ENCODE data around the gene LARGE2.

The LARGE2 gene

DNA sequence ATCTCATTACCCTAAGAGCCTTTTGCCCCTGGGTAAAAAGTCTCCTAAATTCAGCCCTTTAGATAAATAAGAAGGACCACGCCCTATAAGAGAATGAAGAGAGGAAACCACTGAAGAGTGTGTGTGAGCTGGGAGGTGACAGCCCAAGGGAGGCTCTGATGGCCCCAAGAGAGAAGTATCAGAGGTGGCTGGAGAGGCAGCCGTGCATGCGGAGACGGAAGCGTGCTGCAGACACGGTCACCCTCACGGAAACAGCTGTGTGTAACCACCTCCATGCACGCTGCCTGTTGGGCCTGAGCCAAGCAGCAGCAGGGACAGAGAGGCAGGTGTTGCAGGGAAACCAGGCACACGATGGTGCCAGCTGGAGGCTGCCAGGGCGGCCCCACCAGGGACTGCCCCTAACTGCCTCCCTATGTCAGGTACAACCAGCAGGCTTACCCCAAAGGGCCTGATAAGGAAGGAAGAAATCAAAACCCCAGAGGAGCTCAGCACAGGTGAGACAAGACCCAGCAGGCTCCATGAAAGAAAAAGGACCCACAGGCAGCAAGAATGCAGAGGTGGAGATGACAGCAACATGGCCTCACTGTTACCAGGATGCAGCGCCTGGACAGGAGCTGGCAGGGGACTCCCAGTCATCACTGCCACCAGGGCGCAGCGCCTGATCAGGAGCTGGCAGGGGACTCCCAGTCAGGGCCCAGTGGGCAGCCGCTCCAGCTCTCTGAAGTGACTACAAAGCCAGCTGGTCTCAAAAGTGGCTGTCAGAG is 7.8 kb downstream of the LARGE2 start:
- DNase-seq (ENCODE audit: low spot score): peak; percentile 93

DNA sequence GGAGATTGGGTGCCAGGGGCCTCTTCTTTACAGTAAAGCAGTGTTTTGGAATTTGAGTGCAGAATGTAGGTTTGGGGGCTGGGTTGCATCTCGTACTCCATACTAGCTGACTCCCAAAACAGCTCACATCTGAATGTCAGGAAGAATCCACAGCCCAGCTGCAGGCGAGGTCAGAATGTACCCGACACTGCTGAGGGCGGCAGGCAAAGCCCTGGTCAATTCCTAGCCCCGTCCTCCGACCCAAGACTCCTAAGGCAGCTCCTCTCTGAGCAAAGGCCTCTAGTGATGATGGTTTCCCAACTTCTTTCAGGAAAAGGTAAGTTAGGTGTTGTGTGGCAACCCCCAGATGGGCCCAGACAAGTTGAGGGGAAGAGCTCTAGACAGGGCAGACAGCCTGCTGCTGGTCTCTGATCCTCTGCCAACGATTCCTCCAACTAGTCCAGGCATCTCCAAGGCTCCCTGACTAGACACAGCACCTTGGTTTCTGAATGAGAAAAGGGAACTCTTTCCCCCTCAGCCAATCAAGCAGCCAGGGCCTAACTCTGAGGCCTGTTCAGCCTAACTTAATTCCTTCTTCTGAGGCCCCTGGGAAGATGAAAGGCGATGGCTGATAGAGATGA is 8.6 kb downstream of the LARGE2 start:
- no peak for DNase-seq (ENCODE audit: low spot score)

- no peak for DNase-seq (ENCODE audit: low spot score)
Measured at GRCh38 chr11:45931739-45932138, 9.3 kb downstream of the LARGE2 start.

DNA sequence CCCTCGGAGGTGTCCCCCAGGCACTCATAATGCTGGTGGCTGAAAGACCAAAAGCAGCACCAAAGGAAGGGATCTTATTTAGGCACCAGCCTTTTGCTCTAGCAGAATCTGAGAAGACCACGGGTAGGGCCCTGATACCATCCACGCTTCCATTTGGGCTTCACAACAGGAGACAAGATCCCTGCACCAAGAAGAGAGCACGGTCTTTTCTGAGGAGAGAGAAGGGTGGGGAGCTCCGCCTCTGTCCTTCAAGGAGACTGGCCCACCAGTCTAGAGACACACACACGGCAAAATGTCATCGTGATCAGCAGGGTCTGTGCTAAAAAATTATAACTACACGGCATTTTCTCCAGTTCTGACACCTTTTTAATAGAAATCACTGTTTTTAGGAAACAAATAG is 9.8 kb downstream of the LARGE2 start:
- DNase-seq (ENCODE audit: low spot score): no peak

- peak; percentile 32 for DNase-seq (ENCODE audit: low spot score)
Measured at GRCh38 chr11:45933131-45933831, 10.8 kb downstream of the LARGE2 start.

DNA sequence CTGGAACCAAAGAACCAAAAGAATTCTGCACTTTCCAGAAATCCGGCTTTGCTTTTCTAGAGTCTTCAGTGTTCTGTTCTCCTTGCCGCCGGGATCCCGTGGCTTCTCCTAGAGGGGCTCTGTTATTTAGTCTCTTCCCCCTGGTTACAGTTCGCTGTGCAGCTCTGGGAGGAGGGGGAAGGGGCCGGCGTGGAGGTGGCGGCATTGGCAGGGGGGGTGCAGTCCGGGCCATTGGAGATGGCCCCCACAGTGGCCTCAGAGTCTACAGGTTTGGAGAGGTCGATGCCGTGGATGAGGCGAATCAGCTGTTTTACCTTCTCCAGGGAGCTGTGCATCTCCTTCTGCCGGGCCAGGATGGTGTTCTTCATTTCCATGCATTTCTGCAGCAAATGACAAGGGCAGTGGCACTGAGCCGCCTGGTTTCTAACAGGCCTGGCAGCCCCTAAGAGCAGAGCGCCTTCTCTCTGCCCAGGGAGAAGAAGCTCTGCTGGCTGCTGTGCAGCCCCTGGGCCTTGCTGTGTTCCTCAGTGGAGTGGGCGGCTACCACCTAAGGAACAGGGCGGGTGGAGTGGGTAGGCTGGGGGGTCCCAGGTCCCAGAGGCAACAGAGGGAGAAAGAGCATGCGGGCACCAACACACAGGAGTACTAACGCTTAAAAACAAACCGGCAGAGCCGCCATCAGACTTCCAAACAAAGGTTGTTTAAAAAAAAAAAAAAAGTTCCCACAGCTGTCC is 11.6 kb downstream of the LARGE2 start:
- no peak for DNase-seq (ENCODE audit: low spot score)

- DNase-seq (ENCODE audit: low spot score): no peak
Measured at GRCh38 chr11:45934580-45935318, 12.3 kb downstream of the LARGE2 start.

DNA sequence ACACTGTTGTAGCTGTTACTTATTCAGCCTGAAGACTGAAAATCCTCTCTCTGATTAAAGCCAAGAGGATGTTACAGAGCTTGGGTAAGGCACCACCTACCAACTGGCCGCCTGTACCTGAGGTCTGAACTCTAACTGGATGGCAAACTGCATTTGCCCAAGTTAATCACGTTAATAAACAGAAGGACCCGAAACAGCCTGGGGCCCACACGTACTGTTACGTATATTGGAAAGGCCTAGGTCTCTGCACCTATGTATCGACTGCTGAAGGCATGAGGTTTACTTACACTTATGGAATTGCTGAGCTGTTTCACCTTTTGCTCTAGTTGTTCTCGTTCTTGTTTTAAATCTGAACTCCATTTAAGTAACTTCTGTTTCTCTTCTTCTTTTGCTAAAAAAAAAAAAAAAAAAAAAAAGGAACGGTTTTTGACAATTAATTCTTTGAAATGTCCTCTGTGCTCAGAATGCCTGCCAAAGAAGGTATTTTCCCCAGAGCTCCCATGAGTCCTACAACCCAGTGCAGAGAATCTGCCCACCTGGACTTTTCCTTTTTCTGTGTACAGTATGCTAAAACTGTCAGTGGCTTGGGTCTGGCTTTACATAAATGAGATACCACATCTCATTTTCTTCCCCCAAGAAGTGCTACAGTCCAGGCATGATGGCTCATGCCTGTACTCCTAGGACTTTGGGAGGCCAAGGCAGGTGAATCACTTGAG is 13.1 kb downstream of the LARGE2 start:
- no peak for DNase-seq (ENCODE audit: low spot score)

GRCh38 chr11:45936511-45937054 is 14.1 kb downstream of the LARGE2 start:
- no peak for DNase-seq (ENCODE audit: low spot score)

GRCh38 chr11:45937916-45938315 is 15.5 kb downstream of the LARGE2 start:
- DNase-seq (ENCODE audit: low spot score): no peak

DNA sequence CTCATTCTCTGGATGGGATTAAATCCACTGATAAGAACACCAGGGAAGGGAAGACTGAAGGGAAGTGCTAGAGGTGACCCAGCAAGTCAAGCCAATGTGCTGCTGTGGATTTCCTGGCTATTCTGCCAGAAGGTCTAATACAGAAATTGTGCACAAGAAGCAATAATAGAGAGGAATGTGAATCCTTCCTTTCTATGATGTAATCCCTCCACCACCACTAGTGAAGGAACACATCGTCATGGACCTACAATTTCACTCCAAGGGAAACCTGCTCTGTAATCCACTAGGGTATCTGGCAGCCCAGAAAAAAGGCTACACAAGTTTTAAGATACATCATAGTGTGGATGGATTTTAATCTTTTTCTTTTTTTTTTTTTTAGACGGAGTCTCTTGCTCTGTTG is 17.4 kb downstream of the LARGE2 start:
- DNase-seq (ENCODE audit: low spot score): no peak

GRCh38 chr11:45941285-45941684 is 18.8 kb downstream of the LARGE2 start:
- DNase-seq (ENCODE audit: low spot score): no peak

GRCh38 chr11:45942381-45942780 is 19.9 kb downstream of the LARGE2 start:
- no peak for DNase-seq (ENCODE audit: low spot score)

DNA sequence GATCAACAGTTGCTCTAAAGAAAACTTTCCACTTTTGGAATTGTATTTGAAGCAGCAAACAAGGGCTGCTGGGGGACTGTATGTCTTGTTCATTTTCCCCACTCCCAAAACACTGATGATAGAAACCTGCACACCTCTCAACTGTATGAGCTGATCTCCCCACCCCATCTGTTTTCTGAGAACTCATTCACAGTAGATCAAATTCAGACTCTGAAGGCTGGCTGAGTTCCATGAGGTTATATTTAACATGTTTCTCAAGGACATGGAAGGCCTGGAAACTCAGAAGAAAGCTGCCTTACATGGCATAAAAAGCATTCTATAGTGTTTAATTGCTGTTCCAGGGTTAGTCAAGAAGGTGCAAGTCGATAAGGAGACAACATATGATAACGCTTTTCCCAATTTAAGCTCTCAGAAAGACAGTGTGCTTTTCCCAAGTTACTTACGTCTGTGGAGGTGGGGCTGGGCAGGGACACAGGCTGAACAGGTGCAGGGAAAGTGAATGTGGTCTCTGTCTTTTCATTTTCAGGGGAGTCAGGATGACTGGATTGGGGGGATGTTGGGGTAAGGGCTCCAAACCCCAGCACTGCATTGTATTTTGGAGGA is 23.0 kb downstream of the LARGE2 start:
- DNase-seq (ENCODE audit: low spot score): no peak

DNA sequence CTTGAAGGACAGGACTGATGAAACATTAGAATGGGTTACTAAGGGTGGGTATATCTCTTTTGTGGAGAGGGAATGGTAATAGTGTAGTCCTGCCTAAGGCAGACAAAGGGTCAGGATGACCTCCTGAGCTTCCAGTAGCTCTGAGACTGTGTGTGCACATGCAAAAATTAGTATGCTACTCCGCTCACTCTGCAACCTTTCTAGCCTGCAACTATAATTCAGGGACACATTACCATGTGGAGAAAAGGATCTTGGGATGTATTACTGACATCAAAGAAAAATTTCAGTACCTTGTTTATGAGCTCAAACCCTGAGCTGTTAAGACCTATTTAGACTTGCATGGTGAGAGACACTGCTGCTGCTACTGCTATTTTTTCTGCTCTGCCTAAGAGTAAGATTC is 25.4 kb downstream of the LARGE2 start:
- DNase-seq (ENCODE audit: low spot score): no peak

- DNase-seq (ENCODE audit: low spot score): no peak
Measured at GRCh38 chr11:45948356-45948755, 25.9 kb downstream of the LARGE2 start.

DNA sequence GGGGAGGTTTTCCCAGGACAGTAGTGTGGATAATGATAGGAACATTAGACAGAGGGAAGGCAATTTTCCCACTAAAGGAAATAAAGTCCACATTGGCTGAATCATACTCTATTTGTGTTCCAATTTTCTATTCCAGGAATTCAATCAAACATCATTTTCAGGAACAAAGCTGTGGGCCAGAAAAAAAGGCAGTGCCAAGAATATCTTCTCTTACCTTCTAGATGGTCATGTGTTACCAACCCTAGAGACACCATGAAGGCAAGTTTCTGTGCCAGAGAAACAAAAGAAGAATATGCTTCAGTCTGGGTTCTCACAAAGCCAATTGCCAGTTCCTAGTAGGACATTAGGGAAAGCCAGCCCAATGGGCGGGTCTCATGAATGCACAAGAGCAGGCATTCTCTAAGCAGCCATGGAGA is 27.5 kb downstream of the LARGE2 start:
- DNase-seq (ENCODE audit: low spot score): no peak

DNA sequence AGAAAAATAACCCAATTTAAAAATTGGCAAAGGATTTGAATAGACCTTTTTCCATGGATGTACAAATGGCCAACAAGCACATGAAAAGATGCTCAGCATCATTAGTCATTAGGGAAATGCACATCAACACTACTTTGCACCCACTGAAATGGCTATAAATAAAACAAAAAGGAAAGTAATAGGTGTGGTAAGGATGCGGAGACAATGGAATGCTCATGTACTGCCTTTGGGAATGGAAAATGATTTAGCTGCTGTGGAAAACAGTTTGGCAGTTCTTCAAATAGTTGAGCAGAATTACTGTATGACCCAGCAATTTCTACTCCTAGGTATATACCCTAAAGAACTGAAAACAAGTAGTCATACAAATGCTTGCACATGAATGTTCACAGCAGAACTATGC is 37.4 kb downstream of the LARGE2 start:
- no peak for DNase-seq (ENCODE audit: low spot score)

- DNase-seq (ENCODE audit: low spot score): no peak
Measured at GRCh38 chr11:45960387-45961095, 38.1 kb downstream of the LARGE2 start.

DNA sequence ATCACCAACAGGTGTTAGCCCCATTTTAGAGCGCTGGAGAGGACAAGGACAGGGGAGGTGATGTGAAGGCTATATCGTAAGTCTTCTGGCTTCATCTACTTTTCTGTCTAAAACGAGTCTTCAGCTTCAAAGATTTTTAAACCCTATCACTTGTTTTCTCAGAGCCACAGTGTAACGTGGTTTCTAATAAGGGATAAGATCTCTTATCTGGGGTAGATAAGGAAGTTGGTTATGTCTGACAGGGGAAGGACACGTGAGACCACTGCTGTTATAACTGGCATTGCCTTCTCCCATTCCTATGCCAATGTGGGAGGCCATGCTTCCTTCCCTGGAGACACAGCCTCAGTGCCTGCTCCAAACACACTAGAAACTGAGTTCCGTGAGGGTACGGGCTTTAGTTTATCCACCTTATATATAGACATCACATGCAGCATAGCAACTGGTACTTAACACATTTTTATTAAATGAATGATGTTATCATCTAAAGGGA is 39.3 kb downstream of the LARGE2 start:
- no peak for DNase-seq (ENCODE audit: low spot score)
